ENCODE data around the gene ANGPTL2. TPM values are rescaled to one million over a fixed set of nuclear protein-coding genes. Genes with fewer than 3 reads are reported as not detected.

The ANGPTL2 gene
- total and polyA plus RNA-seq, 4 experiments from 2014 or later = not detected

DNA sequence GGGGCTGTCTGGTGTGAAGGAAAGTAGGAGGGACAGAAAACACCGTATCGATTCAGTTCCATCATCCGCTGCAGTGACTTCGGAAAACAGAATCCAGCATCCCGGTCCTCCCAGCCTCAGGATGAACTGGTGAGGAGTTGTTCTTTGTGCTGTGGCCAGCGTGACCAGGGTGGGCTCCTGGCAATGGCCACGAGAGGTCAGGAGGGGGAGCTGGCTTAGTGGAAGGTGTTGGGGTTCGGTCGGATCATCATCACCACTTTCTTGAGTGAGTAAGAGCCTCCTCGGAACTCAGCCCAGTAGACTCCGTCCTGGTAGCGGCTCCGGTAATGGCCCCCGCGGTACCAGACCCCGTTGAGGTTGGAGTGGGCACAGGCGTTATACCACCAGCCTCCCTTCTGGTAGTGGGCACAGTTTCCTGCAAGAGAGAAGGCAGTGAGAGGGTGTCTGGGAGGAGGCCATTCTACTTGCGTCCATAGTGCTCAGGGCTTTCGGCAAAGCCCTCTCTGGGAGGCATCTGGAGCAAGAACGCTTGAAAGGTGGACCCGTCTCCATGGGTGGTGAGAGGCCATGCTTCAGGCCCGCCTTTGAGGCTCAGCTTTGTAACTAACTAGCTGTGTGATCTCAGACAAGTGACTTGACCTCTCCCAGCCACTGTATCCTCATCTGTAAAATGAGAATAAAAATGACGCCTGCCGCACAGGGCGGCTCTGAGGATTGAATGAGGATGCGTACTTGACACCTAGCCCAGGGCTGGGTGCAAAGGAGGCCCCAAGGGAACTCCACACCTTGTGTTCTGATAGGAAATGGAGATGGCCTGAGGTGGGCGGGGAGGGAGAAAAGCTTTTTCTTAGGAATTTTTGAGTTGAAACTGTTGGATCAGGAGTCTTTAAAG lies 33.5 kb downstream of the ANGPTL2 start:
- ChIA-PET CTCF (ENCODE audit: partially characterized antibody) (no interaction called here), POLR2A (ENCODE audit: partially characterized antibody) (no interaction called here)
- peaks cover 10% of the 10 kb centered on the region for H3K4me1 ChIP-seq (ENCODE audit: insufficient read depth, low read length)
- no peaks in the 10 kb centered on the region for H3K9me3 ChIP-seq (ENCODE audit: control insufficient read depth in 1 of 2, low read length in 2 of 2)
- peaks cover 6 to 15% (median 8%) of the 10 kb centered on the region in 4 donors for H3K4me1 Mint-ChIP-seq
- no peak overlapping the region for H3K4me3 Mint-ChIP-seq
- no peak overlapping the region for H3K27ac ChIP-seq (ENCODE audit: low read depth, low read length)
- H3K4me3 ChIP-seq (ENCODE audit: low read length in 2 of 2) = no peak overlapping the region
- H3K27me3 Mint-ChIP-seq = no peaks in the 10 kb centered on the region
- H3K9me3 Mint-ChIP-seq = no peaks in the 10 kb centered on the region
- peaks cover 0 to 2% of the 10 kb centered on the region in 2 donors for H3K36me3 Mint-ChIP-seq
- H3K27me3 ChIP-seq (ENCODE audit: insufficient read depth, low read length) = no peaks in the 10 kb centered on the region
- no peaks in the 10 kb centered on the region for H3K36me3 ChIP-seq (ENCODE audit: insufficient read depth, low read length)
- intact Hi-C loops (cut with micrococcal nuclease) = no loop called here
- no peak overlapping the region for H3K27ac Mint-ChIP-seq
- no peak for DNase-seq

DNA sequence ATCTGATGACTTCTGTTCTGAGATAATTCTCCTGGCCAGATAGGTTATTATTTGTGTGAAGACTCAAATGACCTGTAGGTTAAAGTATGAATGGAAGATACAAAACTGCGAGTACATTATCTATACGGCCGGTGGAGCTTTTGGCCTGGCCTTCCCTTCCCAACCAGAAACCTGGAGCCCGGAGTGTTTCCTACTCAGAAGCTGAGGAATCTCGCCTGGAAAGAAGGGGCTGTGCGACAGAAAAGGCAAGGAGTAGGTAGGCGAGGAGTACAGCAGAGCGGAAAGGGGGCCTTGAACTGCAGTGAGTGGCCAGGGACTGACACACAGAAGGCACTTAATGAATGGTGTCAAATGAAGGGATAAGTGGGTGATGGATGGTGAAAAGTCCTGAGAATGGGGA lies 34.6 kb downstream of the ANGPTL2 start:
- Mint-ChIP-seq H3K4me1 (peaks cover 6 to 15% (median 8%) of the 10 kb centered on the region in 4 donors), H3K4me3 (no peak overlapping the region), H3K36me3 (peaks cover 0 to 2% of the 10 kb centered on the region in 2 donors), H3K27me3 (no peaks in the 10 kb centered on the region), H3K9me3 (no peaks in the 10 kb centered on the region), H3K27ac (no peak overlapping the region)
- no peak overlapping the region for H3K4me3 ChIP-seq (ENCODE audit: low read length in 2 of 2)
- H3K9me3 ChIP-seq (ENCODE audit: control insufficient read depth in 1 of 2, low read length in 2 of 2) = no peaks in the 10 kb centered on the region
- ChIA-PET POLR2A (ENCODE audit: partially characterized antibody) (no interaction called here), CTCF (ENCODE audit: partially characterized antibody) (no interaction called here)
- intact Hi-C loops (cut with micrococcal nuclease) = no loop called here
- DNase-seq = no peak
- no peaks in the 10 kb centered on the region for H3K36me3 ChIP-seq (ENCODE audit: insufficient read depth, low read length)
- no peak overlapping the region for H3K27ac ChIP-seq (ENCODE audit: low read depth, low read length)
- H3K27me3 ChIP-seq (ENCODE audit: insufficient read depth, low read length) = no peaks in the 10 kb centered on the region
- H3K4me1 ChIP-seq (ENCODE audit: insufficient read depth, low read length) = peaks cover 10% of the 10 kb centered on the region

DNA sequence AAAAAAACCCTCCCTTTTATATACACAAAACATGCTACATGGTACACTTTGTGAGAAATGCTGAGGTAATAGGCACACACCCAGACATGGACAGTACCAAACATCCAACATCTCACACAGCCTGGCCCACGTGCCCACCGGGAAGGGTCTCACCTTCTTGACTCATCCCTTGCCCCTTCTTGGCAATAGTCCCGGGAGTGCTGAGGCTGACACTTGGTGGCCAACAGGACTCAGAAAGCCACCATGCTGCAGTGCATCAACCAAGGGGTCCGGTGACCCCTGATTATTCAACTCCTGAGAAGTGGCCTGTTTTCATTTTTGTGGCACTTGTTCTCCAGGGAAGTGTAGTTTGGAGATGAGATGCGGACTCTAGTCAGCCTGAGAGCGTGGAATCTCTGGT lies 35.0 kb downstream of the ANGPTL2 start:
- no peaks in the 10 kb centered on the region for H3K27me3 ChIP-seq (ENCODE audit: insufficient read depth, low read length)
- no peak for DNase-seq
- no peak overlapping the region for H3K27ac Mint-ChIP-seq
- H3K27me3 Mint-ChIP-seq = no peaks in the 10 kb centered on the region
- no peaks in the 10 kb centered on the region for H3K36me3 ChIP-seq (ENCODE audit: insufficient read depth, low read length)
- ChIA-PET POLR2A (ENCODE audit: partially characterized antibody) (no interaction called here), CTCF (ENCODE audit: partially characterized antibody) (no interaction called here)
- intact Hi-C loops (cut with micrococcal nuclease) = no loop called here
- no peak overlapping the region for H3K4me3 Mint-ChIP-seq
- H3K9me3 ChIP-seq (ENCODE audit: control insufficient read depth in 1 of 2, low read length in 2 of 2) = no peaks in the 10 kb centered on the region
- H3K4me1 ChIP-seq (ENCODE audit: insufficient read depth, low read length) = peaks cover 10% of the 10 kb centered on the region
- H3K9me3 Mint-ChIP-seq = no peaks in the 10 kb centered on the region
- no peak overlapping the region for H3K4me3 ChIP-seq (ENCODE audit: low read length in 2 of 2)
- H3K27ac ChIP-seq (ENCODE audit: low read depth, low read length) = no peak overlapping the region
- peaks cover 6 to 15% (median 8%) of the 10 kb centered on the region in 4 donors for H3K4me1 Mint-ChIP-seq
- no peaks in the 10 kb centered on the region for H3K36me3 Mint-ChIP-seq

DNA sequence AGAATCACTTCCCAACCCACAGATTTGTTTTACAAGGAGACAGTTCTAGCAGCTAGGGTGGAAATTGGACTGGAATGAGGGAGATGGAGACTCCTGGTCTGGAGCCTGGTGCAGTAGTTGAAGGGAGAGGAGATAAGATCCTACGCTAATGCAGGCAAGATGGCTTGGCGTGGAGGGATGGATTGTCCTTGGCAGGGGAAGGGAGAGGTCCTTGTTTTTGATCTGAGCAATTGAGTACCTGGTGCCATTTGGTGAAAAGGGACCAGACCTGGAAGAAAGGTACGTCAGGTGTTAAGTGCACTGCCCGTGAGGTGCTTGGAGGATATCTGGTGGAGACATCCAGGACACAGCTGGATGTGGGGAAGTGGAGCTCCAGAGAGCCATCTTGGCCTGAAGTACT lies 35.7 kb downstream of the ANGPTL2 start:
- Mint-ChIP-seq H3K9me3 (no peaks in the 10 kb centered on the region), H3K36me3 (no peaks in the 10 kb centered on the region), H3K27me3 (no peaks in the 10 kb centered on the region), H3K27ac (peak overlapping the region in 1 of 7 donors; percentile 65), H3K4me1 (peaks cover 6 to 15% (median 8%) of the 10 kb centered on the region in 4 donors), H3K4me3 (no peak overlapping the region)
- POLR2A ChIA-PET (ENCODE audit: partially characterized antibody) = no interaction called here
- Histone ChIP-seq H3K27ac (ENCODE audit: low read depth, low read length) (no peak overlapping the region), H3K4me3 (ENCODE audit: low read length in 2 of 2) (no peak overlapping the region), H3K36me3 (ENCODE audit: insufficient read depth, low read length) (no peaks in the 10 kb centered on the region), H3K9me3 (ENCODE audit: control insufficient read depth in 1 of 2, low read length in 2 of 2) (no peaks in the 10 kb centered on the region), H3K4me1 (ENCODE audit: insufficient read depth, low read length) (peaks cover 10% of the 10 kb centered on the region), H3K27me3 (ENCODE audit: insufficient read depth, low read length) (no peaks in the 10 kb centered on the region)
- CTCF ChIA-PET (ENCODE audit: partially characterized antibody) = no interaction called here
- intact Hi-C loops (cut with micrococcal nuclease) = no loop called here
- DNase-seq = no peak

DNA sequence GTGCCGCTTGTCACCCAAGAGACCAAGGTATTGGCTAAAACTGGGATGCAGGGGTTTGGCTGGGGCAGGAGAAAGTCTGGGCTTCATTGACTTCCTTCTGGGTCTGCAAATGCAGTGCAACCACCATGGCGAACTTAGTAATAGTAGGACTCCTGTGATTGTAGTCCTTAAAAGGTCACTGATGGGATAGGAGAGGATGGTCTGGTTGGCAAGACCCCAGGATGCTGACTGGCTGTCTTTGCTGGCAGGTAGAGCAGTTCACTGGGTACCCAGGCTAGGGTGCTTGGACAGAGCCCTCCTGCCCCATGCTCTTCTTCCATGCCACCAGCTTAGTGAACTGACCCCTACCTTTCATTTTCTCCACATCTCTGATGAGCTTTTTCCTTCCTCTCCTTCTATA lies 37.2 kb downstream of the ANGPTL2 start:
- CTCF ChIA-PET (ENCODE audit: partially characterized antibody) = no interaction called here
- no peak overlapping the region for H3K4me3 Mint-ChIP-seq
- intact Hi-C loops (cut with micrococcal nuclease) = no loop called here

DNA sequence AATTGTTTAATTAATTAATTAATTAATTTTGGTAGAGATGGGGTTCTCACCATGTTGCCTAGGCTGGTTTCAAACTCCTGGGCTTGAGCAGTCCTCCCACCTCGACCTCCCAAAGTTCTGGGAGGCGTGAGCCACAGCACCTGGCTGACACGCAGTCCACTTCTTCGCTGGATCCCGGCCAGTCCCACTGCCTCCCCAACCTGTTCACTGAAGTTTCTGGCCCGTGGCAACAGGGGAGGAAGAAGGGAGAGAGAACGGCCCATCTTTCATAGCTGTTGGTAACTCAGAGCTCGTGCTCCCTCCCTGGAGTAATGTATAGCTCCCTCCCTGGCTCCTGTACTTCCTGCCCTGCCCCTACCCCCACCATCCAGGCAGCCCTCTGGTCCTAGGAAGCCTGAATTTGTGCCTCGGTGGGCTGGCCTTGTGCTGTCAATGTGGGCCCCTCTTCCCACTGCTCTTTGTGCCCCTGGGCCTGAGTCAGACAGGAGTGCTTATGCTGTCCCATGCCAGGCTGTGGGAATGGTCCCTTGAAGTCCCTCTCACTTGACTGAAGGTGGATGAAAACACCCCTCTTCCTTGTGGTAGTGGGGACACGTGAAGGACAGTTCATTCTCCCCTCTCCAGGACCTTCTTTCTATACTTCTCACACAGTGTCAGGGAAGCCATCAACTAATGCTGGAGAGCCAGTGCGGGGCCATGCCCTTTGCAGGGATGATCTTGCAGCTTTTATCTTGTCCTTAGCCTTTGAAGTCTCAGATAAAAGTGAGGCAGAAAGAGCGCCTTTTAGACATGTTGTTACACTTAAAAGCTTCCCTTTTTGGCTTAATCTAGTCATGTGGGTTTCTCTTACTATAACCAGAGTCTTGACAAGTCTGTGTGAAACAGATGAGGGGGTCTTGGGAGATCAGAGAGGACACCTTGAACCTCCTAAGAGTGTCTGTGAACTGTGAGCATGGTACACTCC lies 38.1 kb downstream of the ANGPTL2 start:
- ChIA-PET POLR2A (ENCODE audit: partially characterized antibody) (no interaction called here), CTCF (ENCODE audit: partially characterized antibody) (no interaction called here)
- Histone ChIP-seq H3K36me3 (ENCODE audit: insufficient read depth, low read length) (no peaks in the 10 kb centered on the region), H3K27ac (ENCODE audit: low read depth, low read length) (no peak overlapping the region), H3K4me1 (ENCODE audit: insufficient read depth, low read length) (peaks cover 10% of the 10 kb centered on the region), H3K9me3 (ENCODE audit: control insufficient read depth in 1 of 2, low read length in 2 of 2) (no peaks in the 10 kb centered on the region), H3K27me3 (ENCODE audit: insufficient read depth, low read length) (no peaks in the 10 kb centered on the region), H3K4me3 (ENCODE audit: low read length in 2 of 2) (no peak overlapping the region)
- no peak for DNase-seq
- Mint-ChIP-seq H3K9me3 (no peaks in the 10 kb centered on the region), H3K27me3 (no peaks in the 10 kb centered on the region), H3K4me1 (peaks cover 6 to 15% (median 8%) of the 10 kb centered on the region in 4 donors), H3K4me3 (no peak overlapping the region), H3K27ac (peak overlapping the region in 2 of 7 donors; percentile 29 to 42), H3K36me3 (peaks cover 2% of the 10 kb centered on the region in 2 donors)
- intact Hi-C loops (cut with micrococcal nuclease) = no loop called here

More for the DNA sequence above, 37.2 kb downstream of the ANGPTL2 start:
- Histone ChIP-seq H3K9me3 (ENCODE audit: control insufficient read depth in 1 of 2, low read length in 2 of 2) (no peaks in the 10 kb centered on the region), H3K4me1 (ENCODE audit: insufficient read depth, low read length) (peaks cover 10% of the 10 kb centered on the region), H3K36me3 (ENCODE audit: insufficient read depth, low read length) (no peaks in the 10 kb centered on the region), H3K4me3 (ENCODE audit: low read length in 2 of 2) (no peak overlapping the region), H3K27me3 (ENCODE audit: insufficient read depth, low read length) (no peaks in the 10 kb centered on the region), H3K27ac (ENCODE audit: low read depth, low read length) (no peak overlapping the region)
- H3K27ac Mint-ChIP-seq = no peak overlapping the region
- DNase-seq = no peak
- H3K4me1 Mint-ChIP-seq = peaks cover 6 to 15% (median 8%) of the 10 kb centered on the region in 4 donors
- H3K27me3 Mint-ChIP-seq = no peaks in the 10 kb centered on the region
- H3K9me3 Mint-ChIP-seq = no peaks in the 10 kb centered on the region
- POLR2A ChIA-PET (ENCODE audit: partially characterized antibody) = no interaction called here
- no peaks in the 10 kb centered on the region for H3K36me3 Mint-ChIP-seq
